H1 (cell line): ENCODE results near the gene SLC23A2. TPM values are rescaled to one million over a fixed set of nuclear protein-coding genes. Genes with fewer than 3 reads are reported as not detected.

Source experiments
- CHD2 ChIP-seq: IDR thresholded peaks from 2 replicates; pipeline ENCODE4 v1.6.1; 2012; ENCODE audit warnings: low read length, improper control_type of control experiment
- CREB1 ChIP-seq: IDR thresholded peaks from 2 replicates; pipeline ENCODE4 v1.6.1; 2012; ENCODE audit warnings: inconsistent platforms
- HDAC2 ChIP-seq, 2 experiments: fragments of 300-600 bp in 1 of 2; sonication (generic) in 1 of 2; IDR thresholded peaks; 2 replicates each; pipeline ENCODE4 v1.6.1; 2011 to 2012; ENCODE audit warnings: low read depth in 2 of 2, low read length in 2 of 2, mild to moderate bottlenecking in 2 of 2, moderate library complexity in 2 of 2, borderline replicate concordance in 1 of 2, inconsistent platforms in 1 of 2
- NRF1 ChIP-seq: IDR thresholded peaks from 2 replicates; pipeline ENCODE4 v1.6.1; 2011; ENCODE audit warnings: mild to moderate bottlenecking, low read depth, low read length, improper control_type of control experiment
- SP2 ChIP-seq: IDR thresholded peaks from 2 replicates; pipeline ENCODE4 v1.6.1; 2012; ENCODE audit warnings: mild to moderate bottlenecking, low read length, inconsistent platforms
- TCF12 ChIP-seq: IDR thresholded peaks from 2 replicates; pipeline ENCODE4 v1.6.1; 2011; ENCODE audit warnings: low read depth, mild to moderate bottlenecking, low read length
- USF2 ChIP-seq: IDR thresholded peaks from 2 replicates; pipeline ENCODE4 v1.6.1; 2011; ENCODE audit warnings: low read length, improper control_type of control experiment
- polyA plus RNA-seq, 7 experiments: library from polyadenylated mRNA; depleted of rRNA in 3 of 7; stranded (reverse) in 5 of 7; unstranded in 2 of 7; fragments of >200 nt in 5 of 7; fragments of 200-250 nt in 2 of 7; gene quantifications; 1 replicate in 5 of 7; 2 replicates in 1 of 7; 4 replicates in 1 of 7; pipeline versions ENCODE4 v1.2.1 to v1.2.3, GENCODE V29; 2011 to 2013; ENCODE audit warnings: missing spikeins in 2 of 7, mixed read lengths in 2 of 7
- total RNA-seq: library from RNA; stranded (reverse); fragmentation: NEBNext Ultra II Directional; extraction: Animal tissue kit (Norgen Biotek cat#: 25700); gene quantifications from 2 replicates; pipeline ENCODE4 v1.2.1, GENCODE V29; 2021
- TF ChIP-seq, protein P1 (sequence below): IDR thresholded peaks from 2 replicates; pipeline ENCODE4 v1.6.1; 2012; ENCODE audit warnings: inconsistent platforms
- TF ChIP-seq, protein P2 (sequence below): IDR thresholded peaks from 2 replicates; pipeline ENCODE4 v1.6.1; 2012; ENCODE audit warnings: inconsistent platforms

SLC23A2 gene
- total and polyA plus RNA-seq, 2 of the 8 experiments (the other 6 are each of a cell fraction or from before 2014, with no cell fraction given): 17.0 to 18.6 TPM

DNA sequence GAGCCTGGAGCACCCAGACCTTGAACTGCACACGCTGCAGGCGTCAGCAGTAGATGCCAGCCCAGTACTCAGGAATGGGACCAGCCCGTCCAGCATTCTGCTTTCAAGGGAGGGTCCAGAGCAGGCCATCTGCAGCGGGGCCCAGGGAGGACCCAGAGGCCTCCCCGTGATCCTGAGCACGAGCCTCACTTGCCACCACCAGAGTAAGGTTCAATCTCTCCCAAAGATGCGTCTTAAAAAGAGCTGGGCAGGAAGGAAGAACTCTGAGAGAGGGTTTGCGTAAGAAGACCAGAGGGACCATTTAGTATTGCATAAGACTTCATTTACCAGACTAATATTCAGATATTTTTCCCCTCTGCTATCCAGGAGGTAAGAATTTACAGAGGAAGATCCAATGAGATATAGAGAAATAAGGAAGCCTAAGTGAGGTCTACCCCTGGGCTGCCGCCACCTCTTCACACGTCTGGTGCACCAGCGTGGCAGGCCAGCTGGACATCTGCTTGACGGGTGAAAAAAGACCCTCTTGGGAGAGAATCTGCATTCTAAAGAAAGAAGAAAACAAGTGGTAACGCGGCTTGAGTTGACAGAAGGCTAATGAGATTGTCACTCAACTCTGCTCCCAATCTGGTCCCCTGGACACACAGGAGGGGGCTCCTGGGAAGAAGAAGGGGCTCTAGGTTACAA lies 172.3 kb downstream of the SLC23A2 start (continued):
- TF ChIP-seq, protein P1, sequence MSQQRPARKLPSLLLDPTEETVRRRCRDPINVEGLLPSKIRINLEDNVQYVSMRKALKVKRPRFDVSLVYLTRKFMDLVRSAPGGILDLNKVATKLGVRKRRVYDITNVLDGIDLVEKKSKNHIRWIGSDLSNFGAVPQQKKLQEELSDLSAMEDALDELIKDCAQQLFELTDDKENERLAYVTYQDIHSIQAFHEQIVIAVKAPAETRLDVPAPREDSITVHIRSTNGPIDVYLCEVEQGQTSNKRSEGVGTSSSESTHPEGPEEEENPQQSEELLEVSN: no peak
- TF ChIP-seq, protein P2, sequence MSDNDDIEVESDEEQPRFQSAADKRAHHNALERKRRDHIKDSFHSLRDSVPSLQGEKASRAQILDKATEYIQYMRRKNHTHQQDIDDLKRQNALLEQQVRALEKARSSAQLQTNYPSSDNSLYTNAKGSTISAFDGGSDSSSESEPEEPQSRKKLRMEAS: no peak
- TF ChIP-seq SP2 (no peak), CHD2 (no peak), HDAC2 (IDR thresholded peaks at IDR 0.05; ENCODE audit: borderline replicate concordance in 1 of 2, low read depth in 2 of 2, low read length in 2 of 2) (no peak), NRF1 (no peak), CREB1 (no peak), USF2 (no peak), TCF12 (no peak)
